Astrocyte of the hippocampus (primary cell): ENCODE results near the gene RPTOR.
"Not testable (repeated sequence)": the region's sequence is repeated elsewhere in the genome, so short reads cannot be mapped to it uniquely, and the experiment has no call there.

ENCODE experiments used
- DNase-seq: peaks from one replicate; pipeline ENCODE4 v3.0.0; 2011; ENCODE audit warnings: low read depth, low spot score

The RPTOR gene

DNA sequence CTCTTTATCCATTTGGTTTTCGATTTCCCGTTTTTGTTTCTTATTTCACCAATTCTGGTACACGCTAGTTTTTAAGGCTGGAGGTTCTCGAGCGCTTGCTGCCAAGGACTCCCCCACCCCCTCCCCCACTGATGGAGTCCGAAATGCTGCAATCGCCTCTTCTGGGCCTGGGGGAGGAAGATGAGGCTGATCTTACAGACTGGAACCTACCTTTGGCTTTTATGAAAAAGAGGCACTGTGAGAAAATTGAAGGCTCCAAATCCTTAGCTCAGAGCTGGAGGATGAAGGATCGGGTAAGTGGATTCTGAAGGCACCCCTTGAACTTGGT, 825 bp downstream of the RPTOR start:
- DNase-seq = no peak

DNA sequence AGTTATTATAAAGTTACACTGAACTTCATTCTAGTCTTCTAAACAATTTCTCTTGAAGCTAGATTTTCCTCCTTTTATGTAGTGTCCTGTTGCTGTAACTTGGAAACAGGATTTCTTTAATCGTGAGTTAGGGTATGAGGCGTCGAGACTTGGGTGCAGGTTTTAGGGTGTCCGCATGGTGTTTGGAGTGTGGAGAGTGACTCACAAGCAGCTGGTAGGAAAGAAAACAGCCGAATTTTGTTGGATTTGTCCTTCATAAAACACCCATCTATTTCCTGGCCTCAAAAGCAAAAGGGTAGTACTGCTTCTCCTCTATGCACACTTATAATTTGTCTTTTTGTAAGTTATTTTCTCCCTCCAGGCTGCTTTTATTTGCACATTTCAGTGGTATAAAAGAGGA, 1.6 kb downstream of the RPTOR start:
- no peak for DNase-seq

DNA sequence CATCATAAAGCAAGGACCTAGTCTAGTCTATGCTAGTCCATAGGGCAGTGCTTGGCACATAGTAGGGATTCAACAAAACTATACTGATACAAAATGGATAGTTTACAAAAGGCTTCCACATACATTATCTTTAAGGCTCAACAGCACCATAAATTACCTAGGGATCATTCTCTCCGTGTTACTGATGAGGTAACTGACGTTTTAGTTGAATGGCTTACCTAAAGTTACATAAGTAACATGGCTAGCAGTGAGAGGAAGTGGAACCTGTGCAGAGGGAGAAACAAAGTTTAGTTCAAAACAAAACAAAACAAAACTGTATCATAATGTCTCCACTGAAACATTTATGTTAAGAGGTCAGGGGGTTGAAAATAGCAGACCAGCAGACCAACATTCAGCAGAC, 7.9 kb downstream of the RPTOR start:
- no peak for DNase-seq

DNA sequence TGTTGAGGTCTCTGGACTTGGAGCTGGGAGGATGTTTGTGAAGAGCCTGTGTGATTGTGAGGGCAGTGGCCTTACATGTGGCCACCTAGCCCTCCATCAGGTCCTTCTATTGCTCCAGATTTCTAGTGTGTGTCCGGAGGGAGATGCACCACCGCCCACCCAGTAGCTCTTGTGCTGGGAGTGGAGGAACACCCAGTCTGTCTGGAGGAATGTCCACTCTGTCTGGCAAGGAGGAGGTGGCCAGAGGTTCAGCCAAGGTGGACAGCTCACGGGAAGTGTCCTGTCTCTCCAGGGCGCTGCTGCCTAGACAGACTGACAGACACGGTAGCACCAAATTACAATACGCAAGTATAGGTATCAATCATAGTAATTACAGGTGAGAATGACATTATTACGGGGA, 10.6 kb downstream of the RPTOR start:
- no peak for DNase-seq

DNA sequence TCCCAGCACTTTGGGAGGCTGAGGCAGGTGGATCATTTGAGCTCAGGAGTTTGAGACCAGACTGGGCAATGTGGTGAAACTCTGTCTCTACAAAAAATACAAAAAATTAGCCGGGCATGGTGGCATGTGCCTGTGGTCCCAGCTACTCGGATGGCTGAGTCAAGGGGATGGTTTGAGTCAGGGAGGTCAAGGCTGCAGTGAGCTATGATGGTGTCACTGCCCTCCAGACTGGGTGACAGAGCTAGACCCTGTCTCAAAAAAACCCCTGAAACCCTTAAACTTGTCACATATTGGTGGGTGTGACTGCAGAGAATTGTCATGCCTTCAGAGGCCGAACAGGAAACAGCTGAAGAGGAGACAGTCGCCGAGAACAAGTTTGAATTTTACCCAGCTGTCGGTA, 13.4 kb downstream of the RPTOR start:
- no peak for DNase-seq

DNA sequence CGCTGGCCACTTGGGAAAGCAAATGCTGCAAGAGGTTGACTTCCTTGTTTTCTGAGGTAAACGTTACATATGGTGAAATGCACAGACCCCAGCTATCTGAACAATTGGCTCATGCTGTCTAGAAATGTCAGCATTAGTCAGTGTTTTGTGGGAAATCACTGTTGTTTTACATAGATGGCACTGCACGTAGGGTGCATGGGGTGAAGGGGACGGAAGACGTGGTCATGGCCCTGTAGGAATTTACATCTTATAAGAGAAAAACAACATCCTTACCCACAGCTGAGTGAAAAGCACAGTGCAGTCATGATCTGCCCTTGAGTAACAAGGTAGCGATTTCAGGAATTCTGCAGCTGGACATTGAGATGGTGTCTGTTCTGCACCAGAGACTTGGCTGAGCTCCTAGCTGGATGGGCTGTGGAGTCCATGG, 15.2 kb downstream of the RPTOR start:
- DNase-seq = peak; percentile 88

DNA sequence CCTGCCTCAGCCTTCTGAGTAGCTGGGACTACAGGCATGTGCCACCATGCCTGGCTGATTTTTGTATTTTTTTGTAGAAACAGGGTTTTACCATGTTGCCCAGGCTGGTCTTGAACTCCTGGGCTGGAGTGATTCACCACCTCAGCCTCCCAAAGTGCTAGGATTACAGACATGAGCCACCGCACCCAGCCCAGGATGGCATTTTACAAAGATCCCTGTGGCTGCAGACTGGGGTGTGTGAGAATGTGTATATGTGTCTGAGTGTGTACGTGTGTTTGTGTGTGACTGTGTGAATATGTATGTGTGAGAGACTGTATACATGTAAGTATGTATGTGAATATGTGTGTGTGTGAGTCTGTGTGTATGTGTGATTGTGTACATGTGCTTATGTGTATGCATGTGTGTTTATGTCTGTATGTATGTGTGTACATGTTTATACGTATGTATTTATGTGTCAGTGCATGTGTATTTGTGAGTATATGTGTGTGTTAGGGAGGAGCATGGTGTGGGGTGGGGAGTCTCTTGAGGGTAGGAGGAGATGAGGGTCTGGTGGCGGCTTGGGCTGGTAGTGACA, 17.0 kb downstream of the RPTOR start:
- DNase-seq = no peak

DNA sequence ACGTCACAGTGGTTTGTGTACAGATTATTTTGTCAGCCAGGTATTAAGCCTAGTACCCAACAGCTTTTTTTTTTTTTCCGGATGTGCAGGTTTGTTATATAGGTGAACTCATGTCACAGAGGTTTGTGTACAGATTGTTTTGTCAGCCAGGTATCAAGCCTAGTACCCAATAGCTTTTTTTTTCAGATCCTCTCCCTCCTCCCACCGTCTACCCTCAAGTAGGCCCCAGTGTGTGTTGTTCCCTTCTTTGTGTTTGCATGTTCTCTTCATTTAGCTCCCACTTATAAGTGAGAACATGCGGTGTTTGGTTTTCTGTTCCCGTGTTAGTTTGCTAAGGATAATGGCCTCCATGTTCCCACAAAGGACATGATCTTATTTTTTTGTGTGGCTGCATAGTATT, 19.9 kb downstream of the RPTOR start:
- DNase-seq = no peak

DNA sequence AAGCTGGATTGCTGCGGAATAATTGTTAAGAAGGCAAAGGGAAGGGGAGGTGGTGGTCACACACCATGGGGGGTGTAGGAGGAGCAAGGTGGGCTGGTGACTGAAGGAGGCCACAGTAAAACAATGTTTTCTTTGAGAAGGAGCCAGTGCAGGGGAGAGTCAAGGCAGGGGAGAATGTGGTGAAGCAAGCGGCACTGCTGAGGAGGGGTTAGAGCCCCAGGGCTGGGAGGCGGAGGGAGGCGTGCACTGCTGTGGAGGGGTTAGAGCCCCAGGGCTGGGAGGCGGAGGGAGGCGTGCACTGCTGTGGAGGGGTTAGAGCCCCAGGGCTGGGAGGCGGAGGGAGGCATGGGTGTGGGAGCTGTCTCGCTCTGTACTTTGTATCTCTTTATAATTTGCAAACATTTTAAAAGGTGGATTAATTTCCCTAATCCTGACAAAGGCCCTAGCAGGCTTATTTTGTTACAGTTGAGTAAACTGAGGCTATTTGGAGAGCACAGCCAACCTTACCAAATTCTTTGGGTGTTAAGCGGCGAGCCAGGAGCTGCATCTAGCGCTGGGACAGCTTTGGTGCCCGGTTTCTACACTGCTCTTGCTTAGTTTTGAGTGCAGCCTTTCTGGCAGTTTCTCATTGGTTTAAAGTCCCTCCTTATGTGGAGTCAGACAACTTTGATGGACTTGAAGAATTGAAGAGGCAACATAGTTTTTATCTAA, 20.9 kb downstream of the RPTOR start:
- DNase-seq = peak; percentile 47

DNA sequence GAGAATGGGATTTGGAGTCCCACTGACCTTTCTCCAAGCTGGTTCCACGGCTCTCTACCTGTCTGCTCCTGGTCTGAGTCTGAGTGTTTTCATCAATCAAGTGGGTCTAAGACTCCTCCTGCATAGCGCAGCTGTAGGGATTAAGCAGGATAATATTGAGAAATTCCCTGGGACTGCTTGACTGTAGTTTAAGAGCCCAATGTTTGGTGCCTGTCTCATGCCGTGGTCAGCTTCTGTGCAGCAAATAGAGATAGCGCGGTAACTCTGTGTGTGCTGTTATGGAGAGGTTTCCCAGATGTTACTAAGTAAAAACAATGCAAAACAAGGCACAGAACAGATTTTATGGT, 21.4 kb downstream of the RPTOR start:
- DNase-seq = no peak

DNA sequence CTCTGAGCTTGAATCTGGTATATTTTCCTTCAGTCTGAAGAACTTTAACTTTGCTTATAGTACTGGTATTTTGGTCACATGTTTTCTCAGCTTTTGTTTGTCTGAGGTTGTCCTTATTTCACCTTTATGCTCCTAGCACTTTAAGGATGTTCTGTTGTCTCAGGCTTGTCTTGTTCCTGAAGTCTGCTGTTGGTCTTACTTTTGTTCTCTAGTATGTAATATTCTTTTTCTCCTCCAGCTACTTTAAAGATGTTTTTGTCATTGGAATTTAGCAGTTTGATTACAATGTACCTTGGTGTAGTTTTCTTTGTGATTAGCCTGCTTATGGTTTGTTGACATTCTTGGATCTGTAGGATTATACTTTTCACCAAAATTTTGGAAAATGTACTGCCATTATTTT, 23.6 kb downstream of the RPTOR start:
- no peak for DNase-seq

DNA sequence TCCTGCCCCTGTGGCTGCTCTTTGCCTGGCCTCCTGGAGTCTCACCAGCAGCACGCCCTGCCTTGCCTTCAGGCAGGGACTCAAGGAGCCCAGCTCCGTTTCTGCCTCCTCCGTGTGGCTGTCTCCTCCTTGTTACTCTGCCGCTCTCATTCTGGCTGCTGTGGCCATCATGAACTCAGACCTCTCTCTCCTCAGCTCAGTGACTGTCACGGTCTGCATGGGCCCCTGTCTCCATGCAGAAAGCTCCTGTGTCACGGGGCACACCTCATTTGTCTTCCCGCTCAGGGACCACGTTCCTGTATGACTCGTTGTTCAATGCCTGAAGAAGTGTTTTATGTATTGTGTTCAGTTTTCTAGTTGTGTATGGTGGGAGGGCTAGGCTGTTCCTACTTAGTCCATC, 25.3 kb downstream of the RPTOR start:
- no peak for DNase-seq

DNA sequence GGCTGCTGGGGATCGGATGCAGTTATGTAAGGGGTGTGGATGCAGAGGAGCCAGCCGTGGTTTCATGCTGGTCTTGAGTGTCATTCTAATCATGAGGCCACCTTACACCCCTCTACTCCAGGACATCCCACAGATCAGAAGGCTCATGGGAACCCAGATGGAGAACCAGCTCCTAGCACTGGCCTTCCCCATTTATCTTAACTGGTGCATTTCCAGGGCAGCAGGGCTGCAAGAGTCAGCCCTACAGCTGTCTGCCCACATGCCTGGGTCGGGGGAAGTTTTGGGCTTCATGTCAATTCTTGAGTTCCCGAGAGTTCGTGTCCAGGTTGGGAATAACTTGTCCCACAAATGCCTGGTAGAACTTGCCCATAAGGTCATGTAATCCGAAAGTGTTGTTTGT, 29.1 kb downstream of the RPTOR start:
- no peak for DNase-seq

DNA sequence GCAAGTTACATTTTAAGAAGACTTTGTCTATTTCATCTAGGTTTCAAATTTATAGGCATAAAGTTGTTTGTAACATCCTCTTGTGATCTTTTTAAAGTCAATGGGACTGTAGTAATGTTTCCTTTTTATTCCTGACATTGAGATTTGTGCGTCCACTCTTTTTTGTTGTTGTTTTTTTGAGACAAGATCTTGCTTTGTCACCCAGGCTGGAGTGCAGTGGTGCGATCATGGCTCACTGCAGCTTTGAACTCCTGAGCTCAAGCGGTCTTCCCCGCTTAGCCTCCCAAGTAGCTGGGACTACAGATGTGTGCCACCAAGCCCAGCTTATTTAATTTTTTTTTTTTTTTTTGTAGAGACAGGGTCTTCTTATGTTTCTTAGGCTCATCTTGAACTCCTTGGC, 29.9 kb downstream of the RPTOR start:
- no peak for DNase-seq

DNA sequence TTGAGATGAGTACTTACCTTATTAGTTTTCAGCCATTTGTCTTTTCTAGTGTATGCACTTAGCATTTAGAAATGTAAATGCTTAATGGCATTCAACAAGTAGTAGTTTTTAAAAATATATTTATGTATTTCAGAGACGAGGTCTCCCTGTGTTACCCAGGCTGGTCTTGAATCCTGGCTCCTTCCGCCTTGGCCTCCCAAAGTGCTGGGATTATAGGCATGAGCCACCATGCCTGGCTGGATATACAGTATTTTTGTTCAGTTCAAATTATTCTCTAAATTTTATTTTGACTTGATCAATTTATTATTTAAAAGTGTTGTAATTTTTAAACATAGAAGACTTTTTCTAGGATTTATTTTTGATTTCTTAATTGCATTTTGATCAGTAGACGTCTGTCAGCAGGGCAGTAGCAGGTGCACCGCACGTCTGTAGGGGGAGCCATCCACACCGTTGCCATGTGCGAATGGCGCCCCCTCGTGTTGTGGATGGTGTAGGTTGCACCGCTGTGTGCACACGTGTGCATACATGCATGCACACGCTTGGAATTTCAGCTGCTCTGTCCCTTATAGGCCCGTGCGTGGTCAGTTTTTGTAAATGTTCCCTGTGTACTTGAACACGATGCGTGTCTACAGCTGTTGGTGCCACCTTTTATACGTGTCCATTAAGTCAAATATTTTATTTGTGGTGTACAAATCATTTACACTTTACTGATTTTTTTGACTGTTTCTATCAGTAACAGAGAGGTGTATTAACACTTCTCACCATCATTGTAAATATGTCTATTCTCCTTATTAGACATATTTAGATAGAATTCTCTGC, 30.6 kb downstream of the RPTOR start:
- peak; percentile 92 for DNase-seq

DNA sequence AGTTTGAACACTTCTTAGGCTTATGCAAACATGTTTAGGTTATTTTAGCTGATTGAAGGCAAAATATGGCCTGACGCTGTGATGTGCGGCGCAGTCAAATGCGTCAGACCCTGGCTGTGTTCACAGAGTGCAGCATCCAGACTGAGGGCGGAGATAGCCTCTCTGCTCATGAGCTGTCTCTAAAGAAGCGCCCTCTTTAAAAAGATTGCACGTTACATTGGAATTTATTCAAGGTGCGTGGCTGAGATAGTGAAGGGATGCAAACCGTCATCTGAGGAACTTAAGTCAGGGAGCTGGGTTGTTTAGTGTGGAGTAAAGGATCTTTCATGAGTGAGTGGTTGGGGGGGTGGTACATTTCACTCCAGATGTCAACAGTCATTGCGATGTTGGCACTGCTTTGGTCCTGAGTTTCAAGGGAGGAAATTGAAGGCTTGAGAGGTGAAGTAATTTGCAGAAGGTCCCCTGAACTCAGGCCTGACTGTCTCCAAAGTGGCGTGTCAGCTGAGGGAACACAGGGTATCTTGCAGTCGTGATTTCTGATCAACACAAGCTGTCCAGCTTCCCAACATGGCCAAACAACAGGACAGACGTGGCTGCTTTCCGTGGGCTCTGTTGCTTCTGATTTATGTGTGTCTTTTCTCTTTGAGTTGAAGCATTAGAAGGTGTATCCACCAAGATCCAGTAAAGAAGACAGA, 33.4 kb downstream of the RPTOR start:
- DNase-seq = no peak

DNA sequence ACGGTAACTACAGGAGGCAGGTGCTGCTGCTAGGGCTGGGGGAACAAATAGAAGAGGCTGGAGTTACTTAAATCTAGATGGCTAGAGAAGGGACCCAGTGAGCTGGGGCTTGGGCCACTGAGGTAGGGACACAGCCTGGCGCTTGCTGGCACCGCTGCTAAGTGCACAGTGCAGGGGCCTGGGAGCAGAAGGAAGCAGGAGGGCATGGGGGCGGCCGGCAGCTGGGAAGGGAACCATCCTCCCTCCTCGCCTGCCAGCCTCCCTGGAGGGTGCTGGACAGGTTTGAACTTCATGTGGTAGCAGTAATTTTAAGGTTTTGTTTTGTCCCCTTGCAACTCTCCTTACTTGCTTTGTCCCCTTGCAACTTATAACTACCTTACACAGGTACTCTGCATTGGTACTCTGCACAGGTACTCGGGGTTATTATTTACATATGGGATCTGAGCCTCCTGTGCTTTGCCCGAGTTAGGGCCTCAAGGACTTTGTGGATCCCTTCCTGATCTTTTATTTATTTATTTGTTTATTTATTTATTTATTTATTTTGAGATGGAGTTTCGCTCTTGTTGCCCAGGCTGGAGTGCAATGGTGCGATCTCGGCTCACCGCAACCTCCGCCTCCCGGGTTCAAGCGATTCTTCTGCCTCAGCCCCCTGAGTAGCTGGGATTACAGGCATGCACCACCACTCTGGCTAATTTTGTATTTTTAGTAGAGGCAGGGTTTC, 34.2 kb downstream of the RPTOR start:
- not testable (repeated sequence) for DNase-seq

DNA sequence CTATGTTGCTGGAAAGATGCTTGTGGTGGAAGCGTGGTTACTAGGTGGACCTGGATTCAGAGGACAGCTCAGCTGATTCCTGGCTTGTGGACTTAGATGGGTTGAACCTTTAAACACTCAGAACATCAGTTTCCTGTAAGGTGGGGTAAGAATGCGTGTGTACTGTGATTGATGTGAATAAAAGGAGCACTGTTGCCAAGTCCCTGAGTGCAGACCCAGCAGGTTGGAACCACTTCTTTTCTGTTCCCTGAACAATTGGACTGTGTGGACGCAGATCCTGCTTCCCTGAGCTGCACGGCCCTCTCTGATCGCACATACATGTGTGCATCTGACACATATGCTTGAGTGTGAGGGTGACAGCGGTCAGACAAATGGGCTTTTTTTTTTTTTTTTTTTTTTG, 37.5 kb downstream of the RPTOR start:
- no peak for DNase-seq

DNA sequence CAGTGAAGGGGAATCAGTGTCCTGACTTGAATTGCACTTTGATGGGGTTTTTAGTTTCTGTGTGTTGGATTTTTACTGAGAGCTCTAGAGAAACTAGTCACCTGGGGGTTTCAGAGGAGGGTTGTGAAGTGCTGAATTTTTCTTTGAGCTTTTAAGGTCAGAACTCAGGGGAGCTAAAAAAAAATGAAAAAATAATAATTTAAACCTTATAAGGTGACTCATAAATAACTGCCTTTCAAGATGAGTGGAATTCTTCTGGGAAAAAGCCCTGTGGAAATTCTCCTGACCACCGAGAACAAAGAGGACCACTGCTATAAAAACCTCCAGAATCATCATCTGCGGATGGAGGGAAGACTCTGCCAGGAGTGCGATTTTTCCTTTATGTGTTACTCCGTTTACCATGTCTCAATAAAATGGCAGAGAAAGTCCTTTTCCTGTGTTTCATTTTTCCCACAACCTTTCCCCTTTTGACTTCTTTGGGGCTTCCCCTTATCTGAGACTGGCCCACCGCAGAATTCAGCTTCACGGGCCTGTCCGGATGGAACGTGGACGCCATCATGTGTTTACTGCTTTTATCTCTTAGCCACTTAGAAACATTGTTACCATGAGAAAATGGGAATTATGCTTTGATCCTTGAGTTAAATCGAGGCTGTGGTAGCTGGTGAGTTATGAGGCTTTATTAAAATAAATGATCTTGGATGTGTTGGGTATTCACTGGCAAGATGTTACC, 39.7 kb downstream of the RPTOR start:
- peak; percentile 83 for DNase-seq

DNA sequence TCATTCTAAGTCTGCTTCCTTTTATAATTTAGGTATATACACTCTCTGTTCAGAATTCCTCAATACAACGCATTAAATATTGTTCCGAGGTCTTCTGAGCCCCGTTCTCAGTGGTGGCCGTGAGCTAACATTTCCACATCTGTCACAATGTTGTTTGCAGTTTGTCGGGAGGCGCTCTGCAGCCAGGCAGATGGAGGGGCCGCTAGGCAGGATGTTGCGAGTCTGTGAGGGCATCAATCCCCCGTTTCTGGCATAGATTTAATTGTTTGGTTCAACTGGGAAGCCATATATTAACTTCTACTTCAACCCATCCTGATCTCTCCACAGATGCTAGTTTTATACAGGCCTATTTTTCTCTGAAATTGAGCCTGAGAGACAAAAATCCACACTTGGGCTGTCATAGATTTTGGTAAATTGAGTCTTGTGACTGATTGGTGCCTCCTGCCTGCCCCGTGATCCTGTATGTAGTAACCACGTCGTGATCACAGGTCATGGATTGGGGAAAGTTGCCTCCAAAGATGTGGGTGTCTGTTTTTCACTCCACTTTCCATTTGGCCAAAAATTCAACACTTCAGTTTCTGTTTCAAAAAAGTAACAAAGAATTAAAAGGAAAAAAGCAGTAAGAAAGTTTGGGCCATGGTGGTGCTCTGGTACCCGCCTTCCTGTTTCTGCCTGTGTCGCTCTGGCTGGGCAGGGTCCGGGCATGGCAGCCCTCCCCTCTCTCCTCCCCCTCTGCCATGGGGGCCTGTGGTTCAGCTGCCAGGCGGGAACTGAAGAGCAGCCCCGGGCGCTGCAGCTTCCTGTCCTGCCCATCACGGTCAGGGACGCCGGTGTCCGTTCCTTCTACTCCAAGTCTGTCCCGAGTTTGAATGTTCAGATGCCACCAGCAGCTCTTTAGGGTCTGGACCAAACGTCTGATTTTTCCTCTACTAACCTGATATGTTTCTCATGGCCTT, 41.5 kb downstream of the RPTOR start:
- DNase-seq = no peak
